Glutamatergic neuron (in vitro differentiated cells): Measurements from ENCODE around the gene MTSS2. TPM values are rescaled to one million over a fixed set of nuclear protein-coding genes. Genes with fewer than 3 reads are reported as not detected.

ENCODE experiments used
- DNase-seq: peaks from one replicate; pipeline ENCODE4 v3.0.0; 2022
- H3K27ac Mint-ChIP-seq: one replicate; pipeline ENCODE4 v1.8.0; 2020; ENCODE audit warnings: mild to moderate bottlenecking, mixed read lengths, inconsistent platforms; ENCODE audit not compliant: unreplicated experiment
- H3K27me3 Mint-ChIP-seq: one replicate; pipeline ENCODE4 v1.8.0; 2020; ENCODE audit warnings: mild to moderate bottlenecking, moderate library complexity, mixed read lengths, inconsistent platforms; ENCODE audit not compliant: unreplicated experiment
- H3K36me3 Mint-ChIP-seq: one replicate; pipeline ENCODE4 v1.8.0; 2020; ENCODE audit warnings: mild to moderate bottlenecking, mixed read lengths, inconsistent platforms; ENCODE audit not compliant: unreplicated experiment
- H3K4me1 Mint-ChIP-seq: one replicate; pipeline ENCODE4 v1.8.0; 2020; ENCODE audit warnings: mild to moderate bottlenecking, low read depth, mixed read lengths, inconsistent platforms; ENCODE audit not compliant: unreplicated experiment
- H3K4me3 Mint-ChIP-seq: one replicate; pipeline ENCODE4 v1.8.0; 2020; ENCODE audit warnings: mild to moderate bottlenecking, mixed read lengths, inconsistent platforms; ENCODE audit not compliant: unreplicated experiment
- H3K9me3 Mint-ChIP-seq: one replicate; pipeline ENCODE4 v1.8.0; 2020; ENCODE audit warnings: mild to moderate bottlenecking, moderate library complexity, mixed read lengths, inconsistent platforms; ENCODE audit not compliant: unreplicated experiment
- CTCF ChIP-seq: fragments of 200-600 bp; sonication (generic); IDR thresholded peaks from one replicate; pipeline ENCODE4 v1.5.0; 2021; ENCODE audit not compliant: partially characterized antibody, unreplicated experiment
- total RNA-seq: library from RNA; stranded (reverse); fragmentation: NEBNext Ultra II Directional; extraction: Animal tissue kit (Norgen Biotek cat#: 25700); gene quantifications from one replicate; pipeline ENCODE4 v1.2.1, GENCODE V29; 2021; ENCODE audit not compliant: unreplicated experiment

MTSS2 gene
- total RNA-seq, 1 donor from 2014 or later, result 36.2 TPM

GRCh38 chr16:70729292-70729691, 43.4 kb upstream of the MTSS2 start:
- no peak for DNase-seq
- TF ChIP-seq CTCF, result no peak
- H3K36me3 Mint-ChIP-seq, result peaks cover 9% of the 10 kb centered on the region
- peaks cover 8% of the 10 kb centered on the region for H3K9me3 Mint-ChIP-seq
- no peaks in the 10 kb centered on the region for H3K27me3 Mint-ChIP-seq
- H3K4me1 Mint-ChIP-seq, result peaks cover 20% of the 10 kb centered on the region
- H3K4me3 Mint-ChIP-seq, result no peak overlapping the region
- H3K27ac Mint-ChIP-seq, result peak overlapping the region; percentile 60

- no peak overlapping the region for H3K27ac Mint-ChIP-seq
- peaks cover 20% of the 10 kb centered on the region for H3K4me1 Mint-ChIP-seq
- H3K36me3 Mint-ChIP-seq, result peaks cover 7% of the 10 kb centered on the region
- DNase-seq, result no peak
- H3K9me3 Mint-ChIP-seq, result peaks cover 8% of the 10 kb centered on the region
- no peak overlapping the region for H3K4me3 Mint-ChIP-seq
- no peaks in the 10 kb centered on the region for H3K27me3 Mint-ChIP-seq
- no peak for TF ChIP-seq CTCF
These were observed 42.3 kb upstream of the MTSS2 start for GRCh38 chr16:70728150-70728549.

- no peak overlapping the region for H3K4me3 Mint-ChIP-seq
- TF ChIP-seq CTCF, result no peak
- H3K27me3 Mint-ChIP-seq, result no peaks in the 10 kb centered on the region
- H3K27ac Mint-ChIP-seq, result no peak overlapping the region
- H3K9me3 Mint-ChIP-seq, result peaks cover 9% of the 10 kb centered on the region
- peaks cover 4% of the 10 kb centered on the region for H3K36me3 Mint-ChIP-seq
- DNase-seq, result no peak
- H3K4me1 Mint-ChIP-seq, result peaks cover 20% of the 10 kb centered on the region
These were observed 41.1 kb upstream of the MTSS2 start for GRCh38 chr16:70726892-70727361.

GRCh38 chr16:70725912-70726828, 40.3 kb upstream of the MTSS2 start:
- no peak for TF ChIP-seq CTCF

More at GRCh38 chr16:70725912-70726828, 40.3 kb upstream of the MTSS2 start:
- H3K4me3 Mint-ChIP-seq, result no peak overlapping the region
- H3K27ac Mint-ChIP-seq, result no peak overlapping the region
- peaks cover 20% of the 10 kb centered on the region for H3K4me1 Mint-ChIP-seq
- peaks cover 9% of the 10 kb centered on the region for H3K9me3 Mint-ChIP-seq
- H3K36me3 Mint-ChIP-seq, result peaks cover 4% of the 10 kb centered on the region
- H3K27me3 Mint-ChIP-seq, result no peaks in the 10 kb centered on the region
- DNase-seq, result no peak
